ENCODE data around the gene MYZAP. TPM values are rescaled to one million over a fixed set of nuclear protein-coding genes. Genes with fewer than 3 reads are reported as not detected.

The MYZAP gene
- total RNA-seq, 1 experiment from 2014 or later: not detected

DNA sequence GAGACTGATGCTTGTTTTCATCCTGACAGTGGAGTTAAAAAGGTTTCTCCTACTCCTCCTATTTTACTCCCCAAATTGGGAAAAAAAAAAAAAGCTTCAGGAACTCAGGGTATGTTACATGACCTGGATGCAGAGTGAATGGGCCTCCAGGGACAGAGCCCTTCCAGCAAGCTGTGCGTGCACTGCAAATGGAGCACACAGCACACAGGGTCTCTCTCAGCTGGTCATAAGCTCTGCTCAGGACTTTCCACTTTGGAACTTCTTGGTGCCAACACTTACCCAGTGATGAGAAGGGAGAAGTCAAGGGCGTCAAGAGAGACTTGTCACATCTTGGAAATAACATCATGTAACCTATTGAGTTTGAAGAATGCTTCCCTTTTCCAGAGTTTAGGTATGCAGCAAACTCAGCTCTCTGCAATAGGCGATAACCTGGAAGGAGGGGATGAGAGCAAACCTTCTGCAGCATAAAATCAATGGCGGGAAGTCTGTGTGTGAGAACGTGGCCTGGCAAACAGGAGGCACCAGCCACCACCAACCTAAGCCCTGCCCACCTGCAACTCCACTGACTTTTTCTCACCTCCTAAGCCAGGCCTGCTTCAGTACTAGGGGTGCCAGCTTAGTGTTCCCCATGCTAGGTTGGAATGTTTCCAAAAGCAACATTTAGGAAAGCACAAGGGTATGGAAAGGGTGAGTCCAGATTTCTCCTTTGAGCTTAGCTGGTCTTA is 39.8 kb downstream of the MYZAP start:
- Histone ChIP-seq H3K9me3 (replicated peaks) (no peaks in the 10 kb centered on the region), H3K4me1 (replicated peaks) (no peaks in the 10 kb centered on the region), H3K36me3 (no peaks in the 10 kb centered on the region), H3K27ac (no peak overlapping the region), H3K4me3 (no peak overlapping the region), H3K27me3 (replicated peaks) (0 out of 2 replicates have a peak, but pooled peaks cover 3% of the 10 kb centered on the region)
- no peak for DNase-seq (ENCODE audit: low read depth in 1 of 2, low spot score in 2 of 2)

DNA sequence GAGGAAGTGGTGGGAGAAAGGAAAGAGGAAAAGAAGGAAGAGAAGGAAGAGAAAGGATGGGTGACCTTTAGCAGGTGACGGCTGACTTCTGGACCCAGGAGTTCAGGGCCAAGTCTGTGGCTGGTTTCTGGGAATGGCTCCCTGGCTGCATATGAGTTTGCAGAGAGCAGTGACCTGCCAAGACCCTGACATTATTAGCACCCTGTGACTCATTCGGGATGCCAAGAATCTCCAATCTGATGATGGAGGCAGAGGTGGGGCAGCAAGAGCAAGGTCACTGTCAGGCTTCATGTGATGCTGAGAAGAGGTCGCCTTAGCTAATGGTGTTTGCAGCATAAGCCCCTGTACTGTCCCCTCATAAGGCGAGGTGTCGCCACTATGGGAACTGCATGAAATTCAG is 42.6 kb downstream of the MYZAP start:
- H3K4me3 ChIP-seq: no peak overlapping the region
- no peak overlapping the region for H3K27ac ChIP-seq
- H3K4me1 ChIP-seq (replicated peaks): no peaks in the 10 kb centered on the region
- H3K9me3 ChIP-seq (replicated peaks): no peaks in the 10 kb centered on the region
- no peaks in the 10 kb centered on the region for H3K36me3 ChIP-seq
- DNase-seq (ENCODE audit: low read depth in 1 of 2, low spot score in 2 of 2): no peak
- H3K27me3 ChIP-seq (replicated peaks): peaks cover 10% of the 10 kb centered on the region; the same call in 1 of the 2 replicates

DNA sequence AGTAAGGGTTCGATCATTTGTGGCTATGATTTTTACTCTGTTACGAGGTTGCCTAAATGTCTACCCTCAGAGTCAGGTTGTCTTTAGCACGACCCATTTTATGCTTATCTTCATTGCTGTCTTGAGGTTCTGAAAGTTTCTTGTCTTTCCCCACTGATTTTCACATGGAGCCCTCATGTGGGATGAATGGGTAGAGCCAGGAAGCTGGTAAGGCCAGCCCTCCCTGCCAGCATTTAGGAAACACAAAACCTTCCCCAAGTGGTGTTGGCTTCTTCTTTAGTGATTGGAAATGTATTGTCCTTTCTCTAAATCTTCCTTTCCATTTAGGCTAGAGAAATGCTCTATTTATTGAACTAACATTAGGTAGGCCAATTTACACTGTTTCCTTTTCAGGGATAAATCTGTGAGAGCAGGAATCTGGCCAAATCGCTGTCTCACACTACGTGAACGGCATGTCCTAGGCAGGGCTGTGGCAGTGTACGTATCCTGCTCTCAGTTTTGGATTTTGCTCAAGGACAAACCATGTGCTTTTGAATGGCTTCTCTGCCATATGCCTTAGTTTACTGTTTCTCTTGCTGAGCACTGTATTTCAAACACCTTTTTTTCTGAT is 43.7 kb downstream of the MYZAP start:
- Histone ChIP-seq H3K9me3 (replicated peaks) (no peaks in the 10 kb centered on the region), H3K27me3 (replicated peaks) (peaks cover 10% of the 10 kb centered on the region; the same call in 1 of the 2 replicates), H3K27ac (no peak overlapping the region), H3K4me1 (replicated peaks) (no peaks in the 10 kb centered on the region), H3K36me3 (no peaks in the 10 kb centered on the region), H3K4me3 (no peak overlapping the region)
- no peak for DNase-seq (ENCODE audit: low read depth in 1 of 2, low spot score in 2 of 2)

DNA sequence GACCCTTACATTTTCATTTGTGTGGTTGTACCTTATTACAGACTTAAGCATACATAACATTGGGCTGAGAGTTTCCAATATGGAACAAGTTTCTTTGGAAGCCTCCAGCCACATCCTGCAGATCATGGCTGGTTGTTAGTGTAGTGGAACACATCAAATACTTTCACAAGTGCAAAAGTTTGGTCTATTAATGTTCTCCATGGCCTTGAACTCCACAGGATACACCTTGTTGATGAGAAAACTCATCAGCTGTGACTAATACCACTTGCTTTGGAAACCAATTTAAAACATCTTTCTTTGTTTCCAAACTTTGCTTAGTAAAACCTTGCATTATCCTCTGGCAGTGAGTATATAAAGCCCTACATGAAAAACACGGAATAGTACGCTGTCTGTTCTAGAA is 46.1 kb downstream of the MYZAP start:
- Histone ChIP-seq H3K36me3 (no peaks in the 10 kb centered on the region), H3K27ac (no peak overlapping the region), H3K27me3 (replicated peaks) (peaks cover 12% of the 10 kb centered on the region; the same call in 1 of the 2 replicates), H3K4me1 (replicated peaks) (no peaks in the 10 kb centered on the region), H3K4me3 (no peak overlapping the region), H3K9me3 (replicated peaks) (no peaks in the 10 kb centered on the region)
- DNase-seq (ENCODE audit: low read depth in 1 of 2, low spot score in 2 of 2): no peak

DNA sequence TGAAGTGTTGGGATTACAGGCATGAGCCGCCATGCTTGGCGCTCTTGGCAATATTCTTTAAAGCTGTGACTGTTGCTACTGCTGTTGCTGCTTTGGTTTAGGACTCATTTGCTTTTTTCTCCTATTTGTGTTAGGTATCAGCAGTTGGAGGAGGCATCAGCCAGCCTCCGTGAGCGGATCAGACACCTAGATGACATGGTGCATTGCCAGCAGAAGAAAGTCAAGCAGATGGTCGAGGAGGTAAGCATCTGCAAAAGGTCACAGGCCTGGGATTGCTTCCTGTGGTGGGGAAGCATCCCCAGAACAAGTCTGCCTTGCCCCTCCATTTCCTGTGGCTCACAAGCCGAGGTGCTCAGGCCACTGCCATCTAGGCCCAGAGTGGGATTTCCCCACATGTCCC is 47.6 kb downstream of the MYZAP start:
- DNase-seq (ENCODE audit: low read depth in 1 of 2, low spot score in 2 of 2): no peak
- H3K4me1 ChIP-seq (replicated peaks): no peaks in the 10 kb centered on the region
- H3K27me3 ChIP-seq (replicated peaks): peaks cover 12% of the 10 kb centered on the region; the same call in 1 of the 2 replicates
- no peaks in the 10 kb centered on the region for H3K36me3 ChIP-seq
- H3K4me3 ChIP-seq: no peak overlapping the region
- H3K9me3 ChIP-seq (replicated peaks): no peaks in the 10 kb centered on the region
- H3K27ac ChIP-seq: no peak overlapping the region

DNA sequence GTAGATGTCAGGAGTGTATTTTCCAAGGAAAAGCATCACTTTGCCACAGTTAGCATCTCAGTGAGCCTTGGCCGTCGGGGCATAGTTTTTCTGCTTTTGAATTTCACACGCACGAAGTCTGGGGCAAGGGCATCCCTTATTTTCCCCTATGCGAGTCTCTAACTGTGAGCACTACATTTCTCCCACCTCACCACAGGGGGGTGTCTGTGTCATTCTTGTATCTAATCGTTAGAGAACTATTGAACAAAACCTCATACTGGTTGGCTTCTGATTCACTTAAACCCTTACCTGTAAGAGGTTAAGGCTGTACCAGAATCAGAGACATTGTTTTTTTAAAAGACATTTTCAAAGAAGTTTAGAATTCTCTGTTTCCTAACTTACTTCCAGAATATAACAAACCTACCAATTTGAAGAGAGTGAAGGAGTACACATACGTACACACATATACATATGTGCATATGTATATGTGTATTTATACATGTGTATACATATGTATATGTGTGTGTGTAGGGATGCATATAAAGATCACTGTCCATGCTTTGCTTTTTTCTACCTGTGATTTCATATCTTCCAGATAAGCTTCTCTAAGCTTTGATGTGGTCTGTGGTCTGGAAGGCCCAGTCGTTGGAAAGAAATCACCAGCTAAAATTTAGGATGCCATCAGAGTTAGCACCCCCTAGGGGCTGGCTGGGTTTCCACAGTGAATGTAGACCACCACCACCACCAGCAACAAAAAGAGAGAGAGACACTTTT is 49.4 kb downstream of the MYZAP start:
- Histone ChIP-seq H3K9me3 (replicated peaks) (no peaks in the 10 kb centered on the region), H3K4me3 (no peak overlapping the region), H3K27me3 (replicated peaks) (peaks cover 9% of the 10 kb centered on the region), H3K36me3 (no peaks in the 10 kb centered on the region), H3K4me1 (replicated peaks) (no peaks in the 10 kb centered on the region), H3K27ac (no peak overlapping the region)
- no peak for DNase-seq (ENCODE audit: low read depth in 1 of 2, low spot score in 2 of 2)

DNA sequence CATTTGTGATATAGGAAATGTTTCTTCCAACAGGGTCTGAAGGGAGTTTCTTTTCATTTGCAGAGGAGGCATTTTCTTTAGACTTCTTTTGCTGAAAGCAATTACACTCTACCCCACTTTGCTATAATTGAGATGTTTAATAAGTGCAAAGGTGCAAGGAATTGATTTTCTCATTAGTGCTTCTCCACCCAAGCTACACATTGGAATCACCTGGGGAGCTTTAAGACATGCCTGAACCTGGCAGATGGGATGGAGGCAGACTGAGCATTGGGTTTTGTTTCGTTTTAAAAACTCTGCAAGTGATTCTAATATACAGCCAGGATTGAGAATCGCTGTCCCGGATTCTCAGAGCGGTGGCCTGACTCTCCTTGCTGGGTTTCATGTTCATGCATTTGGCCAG is 52.1 kb downstream of the MYZAP start:
- Histone ChIP-seq H3K27ac (no peak overlapping the region), H3K4me3 (no peak overlapping the region), H3K27me3 (replicated peaks) (peaks cover 3% of the 10 kb centered on the region; the same call in 1 of the 2 replicates), H3K9me3 (replicated peaks) (no peaks in the 10 kb centered on the region), H3K4me1 (replicated peaks) (no peaks in the 10 kb centered on the region), H3K36me3 (no peaks in the 10 kb centered on the region)
- DNase-seq (ENCODE audit: low read depth in 1 of 2, low spot score in 2 of 2): no peak

DNA sequence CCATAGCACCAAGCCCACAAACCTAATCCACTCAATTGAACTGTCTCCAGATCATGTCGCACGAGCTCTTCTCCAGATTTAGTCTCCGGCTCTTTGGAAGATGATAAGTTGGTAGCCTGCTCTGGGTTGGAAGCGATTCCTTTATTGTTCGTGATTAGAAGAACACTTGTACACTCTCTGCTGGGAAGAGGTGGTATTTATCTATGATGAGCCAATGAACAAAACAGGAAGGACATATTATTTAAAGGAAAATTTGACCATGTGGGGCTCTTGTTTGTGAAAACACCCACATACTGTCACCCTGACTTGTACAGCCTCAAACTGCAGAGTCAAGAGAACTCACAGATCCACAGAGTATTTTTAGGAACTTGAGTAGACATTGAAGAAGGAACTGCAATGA is 54.4 kb downstream of the MYZAP start:
- H3K27ac ChIP-seq: no peak overlapping the region
- no peaks in the 10 kb centered on the region for H3K9me3 ChIP-seq (replicated peaks)
- H3K4me1 ChIP-seq (replicated peaks): no peaks in the 10 kb centered on the region
- peaks cover 3% of the 10 kb centered on the region; the same call in 1 of the 2 replicates for H3K27me3 ChIP-seq (replicated peaks)
- DNase-seq (ENCODE audit: low read depth in 1 of 2, low spot score in 2 of 2): no peak
- H3K36me3 ChIP-seq: no peaks in the 10 kb centered on the region
- no peak overlapping the region for H3K4me3 ChIP-seq

DNA sequence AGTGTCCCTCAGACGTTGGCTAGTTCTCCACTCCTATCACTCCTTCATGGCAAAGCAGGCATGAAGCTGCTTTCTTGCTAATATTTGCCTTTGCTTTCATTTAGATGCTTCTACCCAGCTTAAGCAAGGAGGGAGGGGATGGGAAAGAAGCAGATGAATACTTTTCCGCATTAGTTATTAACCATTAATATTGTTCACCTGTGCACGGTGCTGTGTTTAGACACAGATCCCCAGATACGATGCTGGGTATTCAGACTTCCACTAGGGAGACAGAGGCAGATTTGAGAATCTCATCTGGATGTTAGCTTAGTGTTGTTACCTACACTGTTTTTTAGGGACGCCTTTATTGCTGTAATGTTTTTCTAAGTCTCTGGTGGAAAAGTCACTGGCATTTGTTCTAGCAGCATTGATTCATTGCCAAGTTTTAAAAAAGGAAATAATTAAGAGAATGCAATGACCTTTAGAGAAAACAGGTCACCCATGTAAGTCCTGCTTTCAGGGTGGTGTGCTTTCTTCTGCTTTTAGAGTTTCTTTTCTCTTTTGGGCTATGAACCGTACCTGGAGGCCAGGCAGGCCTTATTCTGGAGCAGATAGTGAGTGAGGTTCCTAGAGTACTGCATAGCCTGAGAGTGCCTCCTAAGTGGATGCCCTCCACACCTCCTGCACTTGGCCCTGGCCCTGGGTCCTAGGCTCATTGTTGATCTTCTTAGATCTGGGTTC is 55.5 kb downstream of the MYZAP start:
- Histone ChIP-seq H3K36me3 (no peaks in the 10 kb centered on the region), H3K4me3 (no peak overlapping the region), H3K9me3 (replicated peaks) (no peaks in the 10 kb centered on the region), H3K27me3 (replicated peaks) (no peaks in the 10 kb centered on the region; the same call in 1 of the 2 replicates), H3K4me1 (replicated peaks) (no peaks in the 10 kb centered on the region), H3K27ac (no peak overlapping the region)
- DNase-seq (ENCODE audit: low read depth in 1 of 2, low spot score in 2 of 2): no peak

DNA sequence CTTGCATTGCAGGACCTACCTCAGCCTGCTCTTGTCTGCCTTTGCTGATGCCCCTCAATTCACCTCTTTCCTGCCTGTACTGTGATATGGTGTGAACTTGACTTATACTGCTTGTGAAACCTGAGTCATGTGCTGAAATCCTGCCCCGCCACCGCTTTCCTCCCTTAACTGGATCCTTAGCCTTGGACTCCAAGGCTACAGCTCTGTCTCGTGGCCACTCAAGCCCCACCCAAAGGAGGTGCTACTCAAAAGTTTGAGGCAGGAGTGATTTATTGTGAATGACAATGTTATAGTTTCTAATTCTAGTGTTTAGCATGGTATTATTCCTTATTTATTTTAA is 56.1 kb downstream of the MYZAP start:
- DNase-seq (ENCODE audit: low read depth in 1 of 2, low spot score in 2 of 2): no peak
- no peaks in the 10 kb centered on the region; the same call in 1 of the 2 replicates for H3K27me3 ChIP-seq (replicated peaks)
- H3K27ac ChIP-seq: no peak overlapping the region
- no peak overlapping the region for H3K4me3 ChIP-seq
- H3K4me1 ChIP-seq (replicated peaks): no peaks in the 10 kb centered on the region
- no peaks in the 10 kb centered on the region for H3K9me3 ChIP-seq (replicated peaks)
- H3K36me3 ChIP-seq: no peaks in the 10 kb centered on the region

DNA sequence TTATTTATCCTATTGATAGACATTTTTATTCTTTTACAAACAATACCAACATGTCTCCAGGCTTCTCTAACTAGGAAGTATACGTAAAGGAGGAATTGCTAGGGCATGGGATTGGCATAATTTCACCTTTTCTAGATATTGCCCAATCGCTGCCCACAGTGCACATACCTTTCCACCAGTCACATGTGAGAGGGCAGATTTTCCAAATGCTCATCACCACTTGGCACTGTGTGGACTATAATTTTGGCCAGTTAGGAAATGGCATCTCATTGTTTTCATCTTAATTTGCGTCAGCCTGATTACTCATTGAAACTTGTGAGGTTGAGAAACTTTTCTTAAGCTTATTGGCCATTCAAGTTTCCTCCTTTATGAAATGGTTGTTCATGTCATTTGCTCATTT is 57.4 kb downstream of the MYZAP start:
- no peaks in the 10 kb centered on the region for H3K9me3 ChIP-seq (replicated peaks)
- no peaks in the 10 kb centered on the region for H3K4me1 ChIP-seq (replicated peaks)
- H3K36me3 ChIP-seq: no peaks in the 10 kb centered on the region
- no peak overlapping the region for H3K27ac ChIP-seq
- no peaks in the 10 kb centered on the region; the same call in 1 of the 2 replicates for H3K27me3 ChIP-seq (replicated peaks)
- no peak for DNase-seq (ENCODE audit: low read depth in 1 of 2, low spot score in 2 of 2)
- H3K4me3 ChIP-seq: no peak overlapping the region

DNA sequence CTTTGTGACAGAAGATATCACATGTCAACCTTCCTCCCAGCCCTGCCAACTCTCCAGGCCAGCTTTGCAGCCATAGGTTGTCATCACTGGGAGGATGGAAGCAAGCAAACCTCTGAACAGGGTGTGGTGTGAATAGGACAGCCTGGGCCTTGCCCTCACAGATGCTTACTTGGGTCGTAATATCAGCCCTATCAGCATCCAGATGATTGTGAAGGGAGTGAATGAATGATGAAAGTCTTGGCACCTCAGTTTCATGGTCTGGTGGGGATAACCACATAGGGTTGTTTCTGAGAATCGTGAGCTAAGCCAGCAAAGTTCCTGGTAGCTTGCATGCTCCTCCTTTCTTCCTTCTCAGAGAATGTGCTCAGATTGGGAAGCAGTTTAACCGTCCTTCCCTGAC is 59.7 kb downstream of the MYZAP start:
- no peaks in the 10 kb centered on the region for H3K9me3 ChIP-seq (replicated peaks)
- no peak overlapping the region for H3K27ac ChIP-seq
- H3K4me1 ChIP-seq (replicated peaks): no peaks in the 10 kb centered on the region
- DNase-seq (ENCODE audit: low read depth in 1 of 2, low spot score in 2 of 2): no peak
- H3K4me3 ChIP-seq: no peak overlapping the region
- H3K36me3 ChIP-seq: no peaks in the 10 kb centered on the region
- H3K27me3 ChIP-seq (replicated peaks): no peaks in the 10 kb centered on the region

DNA sequence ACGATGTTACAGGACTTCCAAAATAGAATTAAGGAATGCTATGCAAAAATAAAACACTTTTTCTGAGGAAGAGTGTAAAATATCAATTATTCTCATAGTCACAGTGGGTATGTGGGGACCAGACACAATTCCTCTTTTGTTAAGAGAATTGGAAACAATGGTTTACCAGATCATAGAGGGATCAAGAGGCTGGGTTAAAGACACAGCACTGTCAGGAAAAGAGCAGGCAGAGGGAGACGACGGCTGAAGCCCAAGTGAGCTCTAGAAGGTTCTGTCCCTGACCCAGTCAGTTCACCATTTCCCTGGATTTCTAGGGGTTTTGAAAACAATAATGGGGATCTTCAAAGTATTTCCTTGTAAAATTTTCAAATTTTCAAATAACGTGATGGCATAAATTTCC is 60.8 kb downstream of the MYZAP start:
- Histone ChIP-seq H3K9me3 (replicated peaks) (no peaks in the 10 kb centered on the region), H3K4me1 (replicated peaks) (no peaks in the 10 kb centered on the region), H3K27me3 (replicated peaks) (no peaks in the 10 kb centered on the region; the same call in 1 of the 2 replicates), H3K36me3 (no peaks in the 10 kb centered on the region), H3K27ac (no peak overlapping the region), H3K4me3 (no peak overlapping the region)
- no peak for DNase-seq (ENCODE audit: low read depth in 1 of 2, low spot score in 2 of 2)
